RWPE1 (cell line): ENCODE results near the gene GPC5.
"Not testable (repeated sequence)": the region's sequence is repeated elsewhere in the genome, so short reads cannot be mapped to it uniquely, and the experiment has no call there.

ENCODE experiments used
- CTCF ChIA-PET: fragments of 350-600 bp; sonication (Branson Sonifier 250); formaldehyde crosslinking; extraction: SDS; loops from one replicate; lab custom pipeline; 2021; lab: Yijun Ruan, JAX
- POLR2A ChIA-PET: fragments of 400-600 bp; formaldehyde crosslinking; extraction: SDS; loops from one replicate; lab custom pipeline; 2020; ENCODE audit warnings: antibody characterized with exemption; ENCODE audit not compliant: low non-redundant PET; lab: Yijun Ruan, JAX
- DNase-seq: peaks from one replicate; pipeline ENCODE4 v3.0.0; 2012; ENCODE audit warnings: low spot score
- H3K27ac ChIP-seq: fragments of 450-650 bp; 2 replicates; pipeline ENCODE4 v1.5.1; 2017
- CTCF ChIP-seq: fragments of 450-650 bp; conservative IDR thresholded peaks from 2 replicates; pipeline ENCODE4 v1.5.1; 2017; ENCODE audit warnings: low read depth, mild to moderate bottlenecking

The GPC5 gene

GRCh38 chr13:91792054-91792453, 393.6 kb downstream of the GPC5 start:
- DNase-seq: no peak
- no peak overlapping the region for H3K27ac ChIP-seq
- CTCF ChIA-PET: interaction anchor here (0.5 kb wide), 1 partner anchor 891 kb away, joined by 5 read pairs; no protein-coding TSS in a partner anchor
- no peak for TF ChIP-seq CTCF
- POLR2A ChIA-PET: no interaction called here

- ChIA-PET CTCF (no interaction called here), POLR2A (no interaction called here)
- H3K27ac ChIP-seq: no peak overlapping the region
Observed at GRCh38 chr13:91797567-91797966, 399.1 kb downstream of the GPC5 start.

GRCh38 chr13:91798338-91798737, 399.9 kb downstream of the GPC5 start:
- POLR2A ChIA-PET, CTCF ChIA-PET, H3K27ac ChIP-seq, DNase-seq: not testable (repeated sequence)

More at GRCh38 chr13:91797567-91797966, 399.1 kb downstream of the GPC5 start:
- no peak for TF ChIP-seq CTCF
- DNase-seq: no peak

- POLR2A ChIA-PET, H3K27ac ChIP-seq, DNase-seq: not testable (repeated sequence)
- CTCF ChIA-PET: interaction anchor here (0.8 kb wide), 1 partner anchor 177 kb away, joined by 3 read pairs; no protein-coding TSS in a partner anchor
Observed at GRCh38 chr13:91801772-91802171, 403.4 kb downstream of the GPC5 start.

GRCh38 chr13:91802957-91803356, 404.5 kb downstream of the GPC5 start:
- ChIA-PET CTCF (no interaction called here), POLR2A (no interaction called here)
- no peak for TF ChIP-seq CTCF
- DNase-seq: no peak
- H3K27ac ChIP-seq: no peak overlapping the region

GRCh38 chr13:91804724-91805123, 406.3 kb downstream of the GPC5 start:
- no peak overlapping the region for H3K27ac ChIP-seq
- TF ChIP-seq CTCF: no peak
- CTCF ChIA-PET: interaction anchor here (0.6 kb wide), 1 partner anchor 226 kb away, joined by 3 read pairs; no protein-coding TSS in a partner anchor
- POLR2A ChIA-PET: no interaction called here
- DNase-seq: no peak

GRCh38 chr13:91805605-91806004, 407.2 kb downstream of the GPC5 start:
- no peak overlapping the region for H3K27ac ChIP-seq
- ChIA-PET POLR2A (no interaction called here), CTCF (interaction anchor here (0.6 kb wide), 1 partner anchor 227 kb away, joined by 3 read pairs; no protein-coding TSS in a partner anchor)
- DNase-seq: no peak
- no peak for TF ChIP-seq CTCF

- DNase-seq: no peak
- no peak overlapping the region for H3K27ac ChIP-seq
- no peak for TF ChIP-seq CTCF
- ChIA-PET POLR2A (no interaction called here), CTCF (no interaction called here)
Observed at GRCh38 chr13:91809161-91809560, 410.7 kb downstream of the GPC5 start.
